NCI-H1417 treated with DMSO at 0.1 percent for 48 hours (cell line): ENCODE results near the gene SLC15A1.
"Not testable (repeated sequence)": the region's sequence is repeated elsewhere in the genome, so short reads cannot be mapped to it uniquely, and the experiment has no call there.

ENCODE experiments used
- DNase-seq: peaks from one replicate; lab custom pipeline; 2025; lab: John Stamatoyannopoulos, UW

Gene SLC15A1

GRCh38 chr13:98657506-98658085 is 94.9 kb downstream of the SLC15A1 start:
- DNase-seq, result no peak

DNA sequence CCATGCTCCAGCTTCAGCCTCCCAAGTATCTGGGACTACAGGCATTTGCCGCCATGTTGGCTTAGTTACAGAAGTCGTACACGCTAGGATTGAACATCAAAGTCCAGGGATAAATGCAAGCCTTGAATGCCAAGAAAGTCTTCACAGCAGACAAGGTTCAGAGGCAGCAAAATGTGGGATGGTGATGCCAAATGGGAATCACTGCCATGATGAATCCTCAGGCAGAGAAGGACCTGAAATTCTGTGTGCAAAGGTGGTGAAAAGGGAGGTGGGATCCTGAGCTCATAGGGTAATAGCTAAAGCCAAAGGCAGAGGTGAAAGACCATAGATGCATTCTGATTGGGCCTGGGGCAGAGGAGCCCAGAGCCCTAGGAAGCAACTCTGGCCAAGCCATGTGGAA is 96.2 kb downstream of the SLC15A1 start:
- DNase-seq, result no peak

- peak; percentile 61 for DNase-seq
Observed at GRCh38 chr13:98653463-98653985, 98.9 kb downstream of the SLC15A1 start.

DNA sequence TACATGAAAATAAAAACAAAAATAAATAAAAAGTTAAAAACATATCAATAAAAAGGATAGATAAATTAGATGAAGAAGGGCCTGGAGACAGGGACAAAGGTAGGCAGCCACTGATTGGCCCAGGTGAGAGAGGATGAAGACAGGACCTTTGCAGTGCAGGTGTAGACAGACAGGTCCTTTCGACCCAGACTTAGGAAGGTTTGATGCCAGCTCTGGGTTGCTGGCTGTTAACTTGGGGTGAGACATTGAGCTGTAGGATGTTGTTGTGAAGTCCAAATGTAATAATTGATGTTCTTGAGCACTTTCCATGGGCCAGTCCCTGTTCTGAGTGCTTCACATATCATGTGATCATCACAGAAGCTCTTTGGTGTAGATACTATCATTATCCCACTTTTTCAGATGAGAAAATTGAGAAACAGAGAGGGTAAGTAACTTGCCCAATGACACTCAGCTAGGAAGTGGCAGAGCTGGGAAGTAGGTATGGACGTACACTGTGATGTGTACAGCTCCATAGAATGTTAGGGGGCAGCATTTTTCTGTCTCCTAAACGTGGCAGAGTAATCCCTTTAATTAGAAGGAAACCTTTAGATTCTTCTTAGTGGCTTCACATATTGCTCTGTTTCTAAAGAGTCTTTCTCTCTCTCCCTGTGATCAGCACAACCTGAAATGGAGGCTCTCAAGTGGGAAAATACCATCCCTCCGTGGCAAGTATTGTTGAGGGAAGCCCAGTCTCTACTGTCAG is 99.6 kb downstream of the SLC15A1 start:
- DNase-seq, result no peak

DNA sequence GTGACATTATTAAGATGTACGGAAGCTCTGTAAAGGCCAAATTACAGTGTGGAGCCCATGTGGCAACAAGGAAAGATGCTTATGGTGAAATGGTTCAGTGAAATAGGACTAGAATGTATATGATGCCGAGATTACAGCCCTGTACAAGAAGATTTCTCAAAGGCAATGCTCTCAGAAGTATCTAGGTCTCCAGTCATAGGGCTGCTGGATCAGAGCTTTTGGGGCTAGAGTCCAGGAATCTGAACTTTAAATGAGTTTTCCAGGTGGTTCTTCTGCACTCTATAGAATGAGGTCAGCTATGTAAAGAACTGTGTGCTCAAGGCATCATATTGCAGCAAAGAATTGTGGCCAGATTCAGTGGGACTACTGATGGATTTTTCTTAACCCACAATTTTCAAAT is 100.2 kb downstream of the SLC15A1 start:
- no peak for DNase-seq

- DNase-seq, result no peak
Observed at GRCh38 chr13:98651744-98652143, 100.7 kb downstream of the SLC15A1 start.

GRCh38 chr13:98650396-98651107 is 101.9 kb downstream of the SLC15A1 start:
- DNase-seq, result no peak

DNA sequence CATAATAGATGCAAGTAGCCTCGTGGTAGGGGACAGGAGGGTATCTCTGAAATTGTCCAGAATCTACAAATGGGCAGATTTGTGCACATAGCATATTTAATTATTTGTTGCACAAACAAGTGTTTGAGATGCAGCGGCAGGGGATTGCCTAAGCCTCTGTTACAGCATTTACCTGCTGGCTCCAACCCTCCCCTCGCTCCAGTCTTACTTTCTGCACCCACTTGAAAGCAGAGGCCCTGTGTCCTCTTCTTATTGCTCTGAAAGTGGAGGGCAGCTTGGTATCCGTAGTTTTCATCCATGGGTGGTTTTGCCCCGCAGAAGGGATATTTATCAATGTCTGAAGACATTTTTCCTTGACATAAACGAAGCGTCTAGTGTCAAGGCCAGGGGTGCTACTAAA is 102.6 kb downstream of the SLC15A1 start:
- DNase-seq, result no peak

- no peak for DNase-seq
Observed at GRCh38 chr13:98648686-98649085, 103.8 kb downstream of the SLC15A1 start.

- no peak for DNase-seq
Observed at GRCh38 chr13:98648141-98648540, 104.3 kb downstream of the SLC15A1 start.

DNA sequence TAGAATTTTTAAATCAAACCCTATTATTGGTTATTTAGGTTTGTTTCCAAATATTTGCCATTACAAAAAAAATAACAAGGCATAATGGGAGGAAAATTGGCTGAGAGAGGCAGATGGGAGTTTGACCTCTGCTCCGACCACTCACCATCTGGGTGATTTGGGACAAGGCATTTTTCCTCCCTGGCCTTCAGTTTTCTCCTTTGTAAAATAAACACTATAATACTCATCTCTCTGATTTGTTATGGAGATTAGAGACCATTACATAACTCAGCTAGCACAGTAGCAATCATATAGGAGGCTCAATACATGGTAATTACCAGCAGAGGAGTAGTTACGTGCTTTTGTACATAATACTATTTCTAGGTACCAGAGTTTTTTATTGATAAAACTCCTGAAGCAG is 105.4 kb downstream of the SLC15A1 start:
- DNase-seq, result no peak

DNA sequence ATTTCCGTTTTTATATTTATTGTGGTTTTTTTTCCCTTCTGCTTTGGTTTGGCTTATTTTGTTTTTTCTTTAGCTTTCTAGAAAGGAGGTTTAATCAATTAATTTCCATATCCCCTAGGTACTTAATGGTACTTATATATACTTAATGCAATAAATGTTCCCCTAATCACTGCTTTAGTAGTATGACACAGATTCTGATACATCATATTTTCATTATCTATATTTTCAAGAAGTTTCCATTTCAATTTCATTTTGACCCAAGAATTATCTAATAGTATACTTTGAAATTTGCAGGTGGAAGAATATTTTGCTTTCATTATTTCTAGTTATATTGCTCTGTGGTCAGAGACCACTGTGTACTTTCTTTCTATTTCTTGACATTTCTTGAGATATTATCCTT is 109.0 kb downstream of the SLC15A1 start:
- no peak for DNase-seq

DNA sequence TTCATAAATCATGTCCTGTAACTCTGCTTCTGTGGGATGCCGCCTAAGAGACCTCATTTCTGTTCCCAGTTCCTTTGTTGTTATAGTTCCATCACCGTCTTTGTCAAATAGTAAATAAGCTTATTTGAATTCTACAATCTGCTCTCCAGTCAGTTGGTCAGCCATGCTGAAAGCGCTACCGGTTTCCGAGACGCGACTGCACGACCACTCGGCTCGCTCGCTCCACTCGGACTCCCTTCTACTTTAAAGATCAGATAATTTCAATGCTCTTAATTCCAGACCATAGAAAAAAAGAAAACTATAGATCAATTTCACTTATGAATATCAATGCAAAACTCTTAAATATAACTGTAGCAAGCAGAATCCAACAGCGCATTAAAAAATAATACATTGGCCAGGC is 111.4 kb downstream of the SLC15A1 start:
- DNase-seq, result no peak

- not testable (repeated sequence) for DNase-seq
Observed at GRCh38 chr13:98639785-98640184, 112.7 kb downstream of the SLC15A1 start.

DNA sequence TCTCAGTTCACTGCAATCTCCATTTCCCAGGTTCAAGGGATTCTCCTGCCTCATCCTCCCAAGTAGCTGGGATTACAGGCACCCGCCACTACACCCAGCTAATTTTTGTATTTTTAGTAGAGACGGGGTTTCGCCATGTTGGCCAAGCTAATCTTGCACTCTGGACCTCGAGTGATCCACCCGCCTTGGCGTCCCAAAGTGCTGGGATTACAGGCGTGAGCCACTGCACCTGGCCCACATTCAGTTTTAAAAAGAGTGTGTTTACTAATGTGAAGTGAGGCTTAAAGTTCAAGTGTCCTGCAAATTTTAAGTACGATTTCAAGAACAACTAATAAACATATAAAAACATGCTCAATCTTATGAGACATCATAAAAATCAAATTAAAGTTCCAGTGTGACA is 114.1 kb downstream of the SLC15A1 start:
- not testable (repeated sequence) for DNase-seq
